ENCODE data around the gene CYP8B1. TPM values are rescaled to one million over a fixed set of nuclear protein-coding genes. Genes with fewer than 3 reads are reported as not detected.
"Not testable (repeated sequence)": the region's sequence is repeated elsewhere in the genome, so short reads cannot be mapped to it uniquely, and the experiment has no call there.

The CYP8B1 gene
- total RNA-seq, 2 donors from 2014 or later = 0.20 TPM; not detected in 1

DNA sequence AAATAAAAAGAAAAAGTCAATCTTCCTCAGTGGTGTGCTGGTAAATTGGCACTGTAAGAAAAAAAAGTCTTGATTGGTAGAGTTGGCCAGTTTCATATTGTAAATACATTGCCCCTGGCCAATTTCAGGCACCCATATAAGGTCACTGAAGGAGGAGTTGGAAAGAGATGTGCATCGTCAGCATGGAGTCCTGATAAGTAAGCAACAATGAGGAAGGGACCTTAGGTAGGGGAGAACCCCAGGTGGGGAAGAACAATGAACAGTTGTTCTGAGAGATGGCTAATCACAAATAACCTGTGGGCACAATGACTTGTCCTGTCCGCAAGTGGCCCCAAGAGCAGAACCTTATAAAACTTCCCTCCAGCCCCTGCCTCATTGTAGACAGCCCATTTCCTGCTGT lies 8.6 kb upstream of the CYP8B1 start:
- Histone ChIP-seq H3K4me1 (no peaks in the 10 kb centered on the region), H3K4me3 (no peak overlapping the region), H3K36me3 (no peaks in the 10 kb centered on the region), H3K9ac (ENCODE audit: low read depth in 2 of 2, low read length in 2 of 2) (no peak overlapping the region), H3K27ac (no peak overlapping the region), H3K9me3 (no peaks in the 10 kb centered on the region), H3K27me3 (no peaks in the 10 kb centered on the region)
- intact Hi-C loops (cut with DNase I) = loop anchor here (5.0 to 10.0 kb wide), 3 partner anchors 52 to 300 kb away; partner anchors contain the start of gene SEC22C
- TF ChIP-seq, protein P1, sequence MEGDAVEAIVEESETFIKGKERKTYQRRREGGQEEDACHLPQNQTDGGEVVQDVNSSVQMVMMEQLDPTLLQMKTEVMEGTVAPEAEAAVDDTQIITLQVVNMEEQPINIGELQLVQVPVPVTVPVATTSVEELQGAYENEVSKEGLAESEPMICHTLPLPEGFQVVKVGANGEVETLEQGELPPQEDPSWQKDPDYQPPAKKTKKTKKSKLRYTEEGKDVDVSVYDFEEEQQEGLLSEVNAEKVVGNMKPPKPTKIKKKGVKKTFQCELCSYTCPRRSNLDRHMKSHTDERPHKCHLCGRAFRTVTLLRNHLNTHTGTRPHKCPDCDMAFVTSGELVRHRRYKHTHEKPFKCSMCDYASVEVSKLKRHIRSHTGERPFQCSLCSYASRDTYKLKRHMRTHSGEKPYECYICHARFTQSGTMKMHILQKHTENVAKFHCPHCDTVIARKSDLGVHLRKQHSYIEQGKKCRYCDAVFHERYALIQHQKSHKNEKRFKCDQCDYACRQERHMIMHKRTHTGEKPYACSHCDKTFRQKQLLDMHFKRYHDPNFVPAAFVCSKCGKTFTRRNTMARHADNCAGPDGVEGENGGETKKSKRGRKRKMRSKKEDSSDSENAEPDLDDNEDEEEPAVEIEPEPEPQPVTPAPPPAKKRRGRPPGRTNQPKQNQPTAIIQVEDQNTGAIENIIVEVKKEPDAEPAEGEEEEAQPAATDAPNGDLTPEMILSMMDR (IDR thresholded peaks at IDR 0.05) = no peak
- no peak for DNase-seq

GRCh38 chr3:42883251-42883930 lies 7.7 kb upstream of the CYP8B1 start:
- not testable (repeated sequence) for H3K4me3 ChIP-seq; DNase-seq; H3K36me3 ChIP-seq; H3K27ac ChIP-seq; H3K27me3 ChIP-seq; H3K9ac ChIP-seq (ENCODE audit: low read depth in 2 of 2, low read length in 2 of 2); H3K9me3 ChIP-seq; H3K4me1 ChIP-seq
- intact Hi-C loops (cut with DNase I) = loop anchor here (5.0 to 10.0 kb wide), 3 partner anchors 51 to 299 kb away; partner anchors contain the start of gene SEC22C

DNA sequence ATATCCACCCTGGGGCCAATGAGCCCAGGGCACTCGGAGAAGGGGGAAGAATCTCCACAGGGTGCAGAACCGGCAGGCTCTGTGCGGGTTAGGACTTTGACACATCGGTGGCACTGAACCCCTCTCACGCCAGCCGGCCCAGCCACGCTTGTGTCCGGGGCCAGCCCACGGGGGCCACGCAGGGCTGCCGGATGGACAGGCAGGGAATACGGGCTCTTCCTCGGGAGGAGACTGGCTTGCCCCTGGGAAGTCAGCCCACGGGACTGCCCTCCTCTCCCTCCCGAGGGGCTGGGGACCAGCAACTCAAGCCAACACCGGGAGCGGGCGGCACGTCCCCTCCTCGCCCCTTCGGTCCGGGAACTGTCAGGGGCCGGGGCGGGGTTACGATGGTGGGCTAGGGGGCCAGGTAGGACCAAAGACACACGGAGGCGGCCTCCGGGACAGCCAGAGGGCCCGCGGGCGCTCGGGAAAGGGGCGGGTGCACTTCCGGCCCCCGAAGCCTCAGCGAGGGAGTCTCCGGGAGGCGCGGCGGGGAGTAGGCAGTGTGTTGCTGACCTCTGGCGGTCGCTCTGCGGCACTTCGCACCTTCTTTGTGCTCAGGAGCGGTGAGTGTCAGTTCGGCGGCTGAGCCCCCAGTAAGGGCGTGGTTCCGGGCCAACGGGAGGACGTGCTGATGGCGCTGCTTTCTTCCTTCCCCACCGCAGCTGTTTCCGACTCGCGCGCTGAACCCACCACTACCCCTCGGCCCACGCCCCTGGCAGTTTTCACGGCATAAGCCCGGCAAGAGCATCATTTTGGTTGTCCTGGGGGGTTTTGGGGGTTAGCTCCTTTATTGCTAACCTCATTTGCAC lies 5.1 kb upstream of the CYP8B1 start:
- peak overlapping the region; percentile 62 to 87 for H3K9ac ChIP-seq (ENCODE audit: low read depth in 2 of 2, low read length in 2 of 2)
- H3K27me3 ChIP-seq = no peaks in the 10 kb centered on the region
- peak overlapping the region; percentile 78 for H3K4me3 ChIP-seq
- no peaks in the 10 kb centered on the region for H3K9me3 ChIP-seq
- TF ChIP-seq, protein P1 (IDR thresholded peaks at IDR 0.05) = peak; percentile 87
- peak; percentile 85 for DNase-seq
- H3K36me3 ChIP-seq = no peaks in the 10 kb centered on the region
- no peaks in the 10 kb centered on the region for H3K4me1 ChIP-seq
- H3K27ac ChIP-seq = no peak overlapping the region
- intact Hi-C loops (cut with DNase I) = loop anchor here (5.0 to 10.0 kb wide), 3 partner anchors 49 to 296 kb away; partner anchors contain the start of gene SEC22C

DNA sequence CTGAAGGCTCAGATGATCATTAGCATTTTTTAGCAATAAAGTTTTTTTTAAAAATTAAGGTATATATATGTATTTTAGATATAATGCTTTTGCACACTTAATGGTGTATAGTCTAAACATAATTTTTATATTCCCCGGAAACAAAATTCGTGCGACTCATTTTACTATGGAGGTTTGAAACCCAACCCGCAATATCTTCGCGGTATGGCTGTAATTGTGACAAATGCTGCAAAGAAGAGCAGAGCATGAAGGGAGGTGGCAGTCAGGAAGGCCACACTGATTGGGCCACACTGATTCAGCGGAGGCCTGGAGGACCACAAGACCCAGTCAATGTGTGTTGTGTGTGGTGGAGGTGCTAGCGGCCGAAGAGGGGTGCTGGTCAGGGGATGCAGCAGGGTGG lies 4.5 kb upstream of the CYP8B1 start:
- Histone ChIP-seq H3K36me3 (no peaks in the 10 kb centered on the region), H3K9me3 (no peaks in the 10 kb centered on the region), H3K9ac (ENCODE audit: low read depth in 2 of 2, low read length in 2 of 2) (peak overlapping the region; percentile 62 to 87), H3K27ac (no peak overlapping the region), H3K4me3 (peak overlapping the region; percentile 78), H3K4me1 (no peaks in the 10 kb centered on the region), H3K27me3 (no peaks in the 10 kb centered on the region)
- intact Hi-C loops (cut with DNase I) = loop anchor here (5.0 to 10.0 kb wide), 3 partner anchors 48 to 295 kb away; partner anchors contain the start of gene SEC22C
- TF ChIP-seq, protein P1 (IDR thresholded peaks at IDR 0.05) = no peak
- DNase-seq = no peak

- no peaks in the 10 kb centered on the region for H3K9me3 ChIP-seq
- no peaks in the 10 kb centered on the region for H3K4me1 ChIP-seq
- H3K27me3 ChIP-seq = no peaks in the 10 kb centered on the region
- H3K4me3 ChIP-seq = no peak overlapping the region
- intact Hi-C loops (cut with DNase I) = no loop called here
- H3K9ac ChIP-seq (ENCODE audit: low read depth in 2 of 2, low read length in 2 of 2) = no peak overlapping the region
- TF ChIP-seq, protein P1 (IDR thresholded peaks at IDR 0.05) = no peak
- H3K36me3 ChIP-seq = no peaks in the 10 kb centered on the region
- no peak overlapping the region for H3K27ac ChIP-seq
- DNase-seq = no peak
Observed at GRCh38 chr3:42877881-42878280, 2.2 kb upstream of the CYP8B1 start.
